ENCODE data around the gene RWDD2A. TPM values are rescaled to one million over a fixed set of nuclear protein-coding genes. Genes with fewer than 3 reads are reported as not detected.

Gene RWDD2A
- total RNA-seq, 2 experiments from 2014 or later: 1.5 to 1.6 TPM

- no peak for ATAC-seq
- no peak overlapping the region for H3K4me3 Mint-ChIP-seq
- intact Hi-C loops (cut with micrococcal nuclease): no loop called here
- H3K27ac Mint-ChIP-seq: no peak overlapping the region
- no peaks in the 10 kb centered on the region for H3K4me1 Mint-ChIP-seq (ENCODE audit: low read depth)
- ChIA-PET CTCF (interaction anchor here (1.2 to 11.0 kb wide), 3 partner anchors 9 to 292 kb away, joined by 3 to 187 read pairs (median 156); partner anchors contain the start of genes DOP1A, PRSS35 and UBE3D), POLR2A (interaction anchor here (1.0 kb wide), 1 partner anchor 153 kb away, joined by 3 read pairs; the partner anchor contains the start of gene DOP1A)
- H3K27me3 Mint-ChIP-seq: no peaks in the 10 kb centered on the region
- no peaks in the 10 kb centered on the region for H3K36me3 Mint-ChIP-seq (ENCODE audit: low read depth)
- no peak for DNase-seq
- TF ChIP-seq CTCF (IDR thresholded peaks at IDR 0.05): no peak
- H3K9me3 Mint-ChIP-seq: no peaks in the 10 kb centered on the region
Observed at GRCh38 chr6:83220121-83220520, 27.0 kb downstream of the RWDD2A start.

DNA sequence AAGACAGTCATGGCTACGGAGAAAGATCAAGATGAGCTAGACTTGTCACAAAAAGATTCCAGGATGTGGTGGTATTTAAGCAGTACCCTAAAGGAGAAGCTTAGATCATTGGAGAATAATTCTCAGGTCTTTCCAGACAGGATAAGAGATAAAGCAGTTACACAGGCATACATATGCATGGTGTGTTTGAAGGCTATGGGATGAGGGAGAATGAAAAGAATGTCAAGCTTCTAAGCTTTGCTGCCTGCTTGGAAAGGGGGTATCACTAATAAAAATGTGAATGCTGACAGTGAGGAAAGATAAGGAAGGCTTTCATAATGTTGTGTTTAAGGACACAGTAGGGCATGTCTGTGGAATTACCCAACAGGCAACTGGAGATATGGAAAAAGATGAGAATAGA, 28.1 kb downstream of the RWDD2A start:
- CTCF ChIA-PET: interaction anchor here (0.6 to 11.0 kb wide), 19 partner anchors 8 to 1154 kb away, joined by 3 to 187 read pairs (median 4); partner anchors contain the start of genes DOP1A, PRSS35 and UBE3D
- no peaks in the 10 kb centered on the region for H3K4me1 Mint-ChIP-seq (ENCODE audit: low read depth)
- no peaks in the 10 kb centered on the region for H3K9me3 Mint-ChIP-seq
- no peaks in the 10 kb centered on the region for H3K27me3 Mint-ChIP-seq
- intact Hi-C loops (cut with micrococcal nuclease): no loop called here
- H3K27ac Mint-ChIP-seq: no peak overlapping the region
- H3K36me3 Mint-ChIP-seq (ENCODE audit: low read depth): no peaks in the 10 kb centered on the region
- DNase-seq: no peak
- TF ChIP-seq CTCF (IDR thresholded peaks at IDR 0.05): no peak
- no peak overlapping the region for H3K4me3 Mint-ChIP-seq
- POLR2A ChIA-PET: no interaction called here
- ATAC-seq: no peak

- no peaks in the 10 kb centered on the region for H3K4me1 Mint-ChIP-seq (ENCODE audit: low read depth)
- H3K27me3 Mint-ChIP-seq: no peaks in the 10 kb centered on the region
- ATAC-seq: peak; percentile 37
- TF ChIP-seq CTCF (IDR thresholded peaks at IDR 0.05): peak; percentile 66
- no peaks in the 10 kb centered on the region for H3K36me3 Mint-ChIP-seq (ENCODE audit: low read depth)
- no peak overlapping the region for H3K4me3 Mint-ChIP-seq
- H3K27ac Mint-ChIP-seq: no peak overlapping the region
- intact Hi-C loops (cut with micrococcal nuclease): loop anchor here (1.0 kb wide), 1 partner anchor 293 kb away; no protein-coding TSS in a partner anchor
- DNase-seq: no peak
- CTCF ChIA-PET: interaction anchor here (0.6 to 11.0 kb wide), 29 partner anchors 10 to 1904 kb away, joined by 3 to 187 read pairs (median 4); partner anchors contain the start of genes DOP1A, PRSS35 and UBE3D
- POLR2A ChIA-PET: no interaction called here
- no peaks in the 10 kb centered on the region for H3K9me3 Mint-ChIP-seq
Observed at GRCh38 chr6:83221889-83222479, 28.8 kb downstream of the RWDD2A start.

DNA sequence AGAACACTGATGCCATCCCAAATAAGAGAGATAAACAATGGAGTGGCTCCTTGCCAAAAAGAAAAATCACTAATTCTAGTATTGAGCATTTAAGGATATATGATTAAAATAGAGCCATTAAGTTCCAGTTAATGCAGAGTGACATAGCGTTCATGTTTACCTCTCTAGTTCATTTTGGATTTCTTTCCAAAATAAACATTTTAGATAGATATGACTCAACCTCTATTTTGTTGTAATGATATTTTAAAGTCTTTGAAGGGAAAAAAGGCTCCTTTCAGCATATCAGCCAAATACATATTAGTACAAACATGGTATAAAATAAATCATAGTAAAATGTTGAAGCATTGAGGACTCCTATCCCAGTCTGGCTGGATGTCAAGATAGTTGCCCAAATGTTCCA, 33.4 kb downstream of the RWDD2A start:
- ATAC-seq (no peak), DNase-seq (no peak)
- Mint-ChIP-seq H3K4me1 (ENCODE audit: low read depth) (no peaks in the 10 kb centered on the region), H3K27me3 (peaks cover 1% of the 10 kb centered on the region), H3K27ac (no peak overlapping the region), H3K4me3 (no peak overlapping the region), H3K36me3 (ENCODE audit: low read depth) (no peaks in the 10 kb centered on the region), H3K9me3 (no peaks in the 10 kb centered on the region)
- intact Hi-C loops (cut with micrococcal nuclease): no loop called here
- ChIA-PET CTCF (interaction anchor here (1.3 to 1.6 kb wide), 2 partner anchors 10 to 12 kb away, joined by 4 to 5 read pairs; no protein-coding TSS in a partner anchor), POLR2A (no interaction called here)
- no peak for TF ChIP-seq CTCF (IDR thresholded peaks at IDR 0.05)

DNA sequence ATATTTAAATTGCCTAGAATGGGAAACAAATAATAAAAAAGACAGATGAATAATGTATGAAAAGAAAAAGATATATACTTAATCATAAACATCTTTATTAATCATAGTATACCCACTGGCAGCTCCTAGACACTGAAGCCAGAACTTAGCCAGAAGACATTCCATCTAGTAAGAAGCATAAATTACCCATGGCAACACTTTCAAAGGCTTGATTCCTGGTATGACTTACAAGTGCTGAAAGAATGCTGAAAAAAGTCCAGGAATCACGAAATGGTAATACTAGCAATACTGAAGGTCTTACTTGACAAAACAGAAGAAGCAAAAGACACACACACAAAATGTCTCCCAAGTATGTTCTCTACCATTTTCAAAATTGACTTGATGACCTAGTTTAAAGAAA, 38.0 kb downstream of the RWDD2A start:
- intact Hi-C loops (cut with micrococcal nuclease): no loop called here
- no peak for TF ChIP-seq CTCF (IDR thresholded peaks at IDR 0.05)
- H3K4me1 Mint-ChIP-seq (ENCODE audit: low read depth): no peaks in the 10 kb centered on the region
- H3K9me3 Mint-ChIP-seq: no peaks in the 10 kb centered on the region
- ChIA-PET POLR2A (no interaction called here), CTCF (interaction anchor here (0.8 kb wide), 1 partner anchor 19 kb away, joined by 3 read pairs; no protein-coding TSS in a partner anchor)
- no peaks in the 10 kb centered on the region for H3K36me3 Mint-ChIP-seq (ENCODE audit: low read depth)
- no peak overlapping the region for H3K4me3 Mint-ChIP-seq
- peaks cover 7% of the 10 kb centered on the region for H3K27me3 Mint-ChIP-seq
- ATAC-seq (no peak), DNase-seq (no peak)
- H3K27ac Mint-ChIP-seq: no peak overlapping the region

All from activated CD8-positive, alpha-beta T cell treated with anti-CD3 and anti-CD28 coated beads for 36 hours (primary cell).